Stimulated activated CD8-positive, alpha-beta memory T cell treated with anti-CD3 and anti-CD28 coated beads, Interleukin-12 subunit alpha, Interleukin-12 subunit beta, amount 100 ng/mL, for 1 hour (primary cell): ENCODE data around the gene APOL6.
A peak's percentile ranks its signal among the peaks of the same experiment; 100 is the strongest.
"Not testable (repeated sequence)": the region's sequence is repeated elsewhere in the genome, so short reads cannot be mapped to it uniquely, and the experiment has no call there.

ENCODE experiments used
- DNase-seq: peaks from one replicate; pipeline ENCODE4 v3.0.0-alpha.2; 2020; ENCODE audit warnings: low read depth

The APOL6 gene

DNA sequence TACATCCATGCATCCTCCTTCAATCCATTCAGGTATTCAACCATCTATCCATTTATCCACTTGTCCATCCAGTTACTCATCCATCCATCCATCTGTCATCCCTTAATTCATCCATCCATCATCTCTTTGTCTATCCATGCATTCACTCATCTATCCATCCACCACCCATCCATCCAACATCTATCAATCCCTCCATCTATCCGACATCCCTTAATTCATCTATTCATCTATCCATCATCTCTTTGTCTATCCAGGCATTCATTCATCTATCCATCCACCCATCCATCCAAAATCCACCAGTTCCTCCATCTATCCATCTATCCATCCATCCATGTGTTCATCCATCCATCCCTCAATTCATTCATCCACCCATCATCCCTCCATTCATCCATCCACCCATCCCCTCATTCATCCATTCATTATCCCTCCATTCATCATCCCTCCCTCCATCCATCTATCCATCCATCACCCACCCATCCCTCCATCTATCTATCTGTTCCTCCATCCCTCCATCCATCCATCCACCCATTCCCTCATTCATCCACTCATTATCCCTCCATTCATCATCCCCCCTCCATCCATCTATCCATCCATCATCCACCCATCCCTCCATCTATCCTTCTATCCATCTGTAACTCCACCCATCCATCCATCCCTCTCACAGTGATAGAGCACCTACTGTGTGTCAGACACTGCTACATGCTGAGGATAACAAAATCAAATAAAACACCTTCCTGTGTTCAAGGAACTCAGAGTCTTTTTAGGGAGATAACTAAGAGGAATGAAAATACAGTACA lies 29.6 kb upstream of the APOL6 start:
- no peak for DNase-seq

DNA sequence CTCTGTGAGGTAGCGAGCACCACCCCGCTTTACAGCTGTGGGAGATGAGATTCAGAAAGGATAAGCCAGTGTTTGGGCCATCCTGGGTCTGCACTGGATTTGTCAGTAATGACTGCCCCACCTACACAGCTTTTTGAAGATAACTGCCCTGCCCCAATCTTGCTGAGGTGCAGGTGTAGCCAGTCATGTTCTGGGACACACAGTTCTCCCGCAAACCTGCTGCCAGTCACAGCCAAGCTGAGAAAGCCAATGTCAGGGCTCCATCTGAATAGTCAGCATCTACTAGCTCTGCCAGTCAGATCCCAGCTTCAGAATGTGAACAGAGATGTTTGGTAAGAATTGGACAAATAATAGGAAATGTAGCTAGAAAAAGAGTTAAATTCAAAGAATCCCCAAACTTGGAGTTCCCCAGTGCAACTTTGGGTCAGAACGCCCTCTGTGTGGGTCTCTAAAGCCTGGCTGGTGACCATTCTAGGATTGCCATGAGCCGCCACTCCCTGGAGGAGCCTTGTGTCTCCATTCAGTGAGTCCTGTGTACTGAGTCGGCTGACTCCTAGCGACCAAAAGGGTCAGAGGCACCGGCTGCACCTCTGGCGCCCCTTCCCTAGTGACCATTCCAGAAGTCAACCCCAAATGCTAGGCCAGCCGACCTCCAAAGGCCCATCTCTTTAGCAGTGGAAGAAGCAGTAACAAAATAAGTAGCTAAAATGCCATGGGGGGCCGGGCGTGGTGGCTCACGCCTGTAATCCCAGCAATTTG lies 28.7 kb upstream of the APOL6 start:
- no peak for DNase-seq

DNA sequence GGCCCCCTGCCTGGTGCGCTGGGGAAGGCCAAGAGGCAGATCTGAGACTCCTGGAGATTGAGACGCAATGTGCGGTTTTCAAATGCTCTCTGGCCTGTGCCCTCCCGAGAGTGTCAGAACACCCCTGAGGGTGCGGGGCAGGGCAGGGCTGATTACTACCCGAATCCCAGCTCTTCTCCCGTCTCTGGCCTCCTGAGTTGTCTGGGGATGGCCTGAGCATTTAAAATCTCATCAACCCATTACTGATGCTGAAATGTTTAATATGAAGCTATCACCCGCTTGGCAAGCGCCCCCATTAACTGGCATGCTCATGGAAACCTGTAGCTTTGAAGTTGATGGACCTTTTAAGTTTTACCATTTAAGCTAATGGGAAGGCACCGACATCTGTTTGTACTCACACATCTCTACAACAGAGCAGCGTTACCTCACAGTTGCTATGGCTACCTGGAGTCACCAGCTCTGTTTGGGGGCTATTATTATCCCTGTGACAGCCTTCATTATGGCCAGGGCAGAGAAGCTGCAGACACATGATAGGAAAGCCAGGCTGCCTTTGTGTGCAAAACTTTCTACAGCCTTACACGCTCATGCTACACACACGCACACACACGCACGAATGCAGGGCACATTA lies 27.5 kb upstream of the APOL6 start:
- DNase-seq: no peak

GRCh38 chr22:35621451-35621850 lies 26.8 kb upstream of the APOL6 start:
- no peak for DNase-seq

DNA sequence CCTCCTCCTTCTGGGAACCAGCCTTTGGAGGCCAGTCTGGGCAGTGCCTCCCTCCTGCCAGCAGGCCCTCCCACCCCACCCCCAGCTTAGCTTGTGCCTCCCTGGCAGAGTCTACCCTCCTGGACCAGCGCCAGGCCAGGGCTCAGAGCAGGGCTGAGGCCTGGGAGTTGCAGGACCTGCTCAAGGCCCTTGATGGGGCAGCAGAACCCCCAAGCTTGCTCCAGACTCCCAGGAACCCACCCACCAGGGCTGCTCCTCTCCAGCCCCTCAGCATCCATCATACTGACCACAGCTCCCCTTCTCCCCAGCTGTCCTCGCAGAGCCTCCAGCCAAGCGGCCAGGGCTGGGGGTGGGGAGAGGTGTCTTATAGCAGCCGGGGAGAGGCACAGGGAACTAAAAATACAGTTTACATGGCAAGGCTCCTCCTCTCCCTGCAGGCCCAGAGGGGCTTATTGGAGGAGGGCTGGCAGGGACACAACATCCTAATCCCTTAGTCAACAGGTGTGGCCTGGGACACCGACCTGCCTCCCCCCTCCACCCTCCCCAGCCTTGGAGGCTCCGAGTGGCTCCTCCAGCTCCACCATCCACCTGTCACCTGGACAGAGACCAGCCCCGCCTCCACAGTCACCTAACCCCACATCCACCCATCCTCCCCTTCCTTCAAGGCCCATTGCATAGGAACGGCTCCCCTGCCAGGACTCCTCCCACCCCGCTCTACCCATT lies 25.9 kb upstream of the APOL6 start:
- no peak for DNase-seq

- DNase-seq: not testable (repeated sequence)
Measured at GRCh38 chr22:35623885-35624284, 24.4 kb upstream of the APOL6 start.

- DNase-seq: no peak
Measured at GRCh38 chr22:35624547-35624946, 23.7 kb upstream of the APOL6 start.

DNA sequence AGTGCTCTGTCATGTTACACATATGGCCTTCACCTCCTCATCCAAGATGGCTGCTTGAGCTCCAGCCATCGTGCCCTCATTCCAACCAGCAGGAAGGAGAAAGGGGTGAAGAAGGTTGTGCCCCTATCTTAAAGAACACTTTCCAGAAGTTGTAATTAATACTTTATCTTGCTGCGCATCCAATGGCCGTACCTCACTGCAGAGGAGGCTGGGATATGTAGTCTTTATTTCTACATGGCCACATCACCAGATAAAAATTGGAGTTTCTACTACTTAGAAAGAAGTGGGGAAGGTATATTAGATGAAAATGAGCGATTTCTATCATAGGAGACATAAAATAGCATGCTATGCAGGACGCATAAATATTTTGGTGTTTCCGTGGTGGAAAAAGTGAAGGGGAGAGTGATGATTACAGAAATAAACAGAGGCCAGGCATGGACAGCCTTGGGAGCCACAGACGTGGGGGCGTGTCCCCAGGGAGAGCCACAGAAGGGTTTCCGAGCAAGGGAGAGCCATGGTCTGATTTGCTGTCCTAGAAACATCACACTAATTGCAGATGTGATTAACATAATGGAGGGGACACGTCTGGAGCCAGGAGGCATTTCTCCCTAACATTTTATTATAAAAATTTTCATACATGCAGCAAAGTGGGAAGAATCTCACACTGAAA lies 22.3 kb upstream of the APOL6 start:
- no peak for DNase-seq

- DNase-seq: peak; percentile 18
Measured at GRCh38 chr22:35627267-35628041, 20.8 kb upstream of the APOL6 start.

GRCh38 chr22:35628732-35629131 lies 19.5 kb upstream of the APOL6 start:
- DNase-seq: no peak

DNA sequence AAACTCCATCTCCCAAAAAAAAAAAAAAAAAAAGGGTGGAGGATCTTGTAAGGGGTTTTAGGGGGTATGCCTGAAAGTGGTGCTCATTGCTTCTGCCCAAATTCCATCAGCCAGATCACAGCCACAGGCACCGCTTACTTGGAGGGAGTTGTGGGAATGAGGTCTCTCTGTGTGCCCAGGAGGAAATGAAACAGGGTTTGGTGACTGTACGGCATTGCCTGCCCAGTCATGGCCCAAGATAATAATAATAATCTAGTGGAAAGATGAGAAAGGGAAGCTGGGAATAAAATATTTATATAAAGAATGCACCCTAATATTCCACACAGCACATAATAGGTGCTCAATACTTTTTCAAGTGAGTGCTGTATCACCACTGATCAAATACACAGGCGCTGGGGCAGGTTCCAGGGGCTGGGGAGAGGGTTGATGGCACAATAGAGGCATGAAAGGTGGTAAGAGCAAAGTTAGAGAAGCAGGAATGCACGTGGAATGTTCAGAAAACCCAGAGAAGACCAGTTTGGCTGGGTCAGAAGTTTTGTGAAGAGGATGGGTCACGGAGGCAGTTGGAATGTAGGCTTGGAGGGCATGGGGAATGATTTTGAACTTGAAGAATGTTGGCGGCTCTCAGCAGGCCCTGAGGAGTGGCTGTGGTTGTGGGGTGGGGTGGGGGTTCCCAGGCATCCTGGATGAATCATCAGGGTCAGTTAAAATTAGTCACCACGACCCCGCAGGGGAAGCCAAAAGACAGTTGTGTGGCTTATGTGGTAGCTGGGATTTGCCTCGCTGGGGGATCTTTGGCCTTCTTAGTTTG lies 18.6 kb upstream of the APOL6 start:
- peak; percentile 24 for DNase-seq

DNA sequence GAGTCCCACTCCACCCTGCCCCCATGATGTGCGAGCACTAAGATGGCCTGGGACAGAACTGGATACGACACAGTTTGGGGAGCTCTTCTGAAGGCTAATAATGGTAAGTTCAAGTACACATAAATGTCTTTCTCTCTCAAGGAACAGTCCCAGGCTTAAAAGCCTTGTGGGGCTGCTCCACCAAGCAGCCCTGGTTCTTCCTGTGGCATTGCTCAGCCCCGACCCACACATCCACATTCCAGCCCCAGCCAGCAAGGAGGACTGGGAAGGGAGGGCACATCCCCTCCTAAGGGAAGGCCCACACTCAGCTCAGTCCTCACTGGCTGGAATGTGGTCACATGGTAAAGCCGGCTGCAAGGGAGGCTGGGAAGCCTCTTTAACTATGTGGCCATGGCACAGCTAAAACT lies 17.9 kb upstream of the APOL6 start:
- no peak for DNase-seq

DNA sequence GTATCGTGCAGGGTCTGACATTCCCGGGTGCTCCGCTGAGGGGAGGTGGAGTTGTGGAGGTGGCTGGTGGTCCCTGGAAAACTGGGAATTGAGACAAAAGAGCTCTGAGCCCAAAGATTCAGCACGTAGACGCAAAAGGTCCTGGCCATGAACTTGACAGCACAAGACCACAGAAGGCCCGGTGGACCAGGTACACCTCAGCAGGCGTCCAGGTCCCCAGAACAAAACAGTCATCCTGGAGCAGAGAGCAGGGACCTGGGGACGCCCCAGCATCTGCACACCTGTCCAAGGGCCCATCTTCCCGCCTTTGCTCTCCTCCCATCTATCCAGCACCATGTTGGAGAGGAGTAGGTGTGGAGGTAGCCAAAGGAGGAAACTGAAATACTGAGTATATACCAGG lies 17.4 kb upstream of the APOL6 start:
- DNase-seq: no peak

GRCh38 chr22:35631597-35631996 lies 16.6 kb upstream of the APOL6 start:
- DNase-seq: no peak

DNA sequence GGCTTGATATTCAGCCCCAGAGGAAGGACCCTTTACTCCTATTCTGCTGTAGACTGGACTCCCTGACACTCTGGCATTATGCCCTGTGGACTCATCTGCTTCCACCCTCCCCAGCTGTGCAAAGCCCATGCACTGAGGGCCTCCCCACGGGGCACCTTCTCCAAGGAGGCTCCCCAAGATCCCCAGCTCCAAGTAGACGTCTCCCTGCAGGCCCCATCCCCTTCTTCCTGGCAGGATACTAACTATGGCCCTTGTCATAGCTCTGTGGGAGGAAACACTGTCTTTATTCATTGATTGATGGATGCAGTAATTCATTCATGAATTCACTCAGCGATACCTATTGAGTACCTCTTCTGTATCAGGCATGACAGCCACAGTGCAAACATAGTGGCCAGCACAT lies 15.3 kb upstream of the APOL6 start:
- no peak for DNase-seq

DNA sequence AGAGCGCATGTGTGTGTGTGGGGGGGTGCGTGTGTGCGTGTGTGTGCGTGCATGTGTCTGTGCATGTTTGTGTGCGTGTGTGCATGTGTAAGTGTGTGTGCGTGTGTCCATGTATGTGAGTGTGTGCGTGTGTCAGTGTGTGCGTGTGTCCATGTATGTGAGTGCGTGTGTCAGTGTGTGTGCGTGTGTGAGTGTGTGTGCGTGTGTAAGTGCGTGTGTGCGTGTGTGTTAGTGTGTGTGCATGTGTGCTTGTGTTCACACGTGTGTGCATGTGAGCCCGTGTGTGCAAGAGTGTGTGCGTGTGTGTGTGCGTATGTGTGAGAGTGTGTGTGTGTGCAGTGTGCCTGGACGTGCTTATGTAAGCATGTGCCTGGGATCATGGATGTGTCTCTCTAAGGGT lies 14.7 kb upstream of the APOL6 start:
- DNase-seq: no peak

DNA sequence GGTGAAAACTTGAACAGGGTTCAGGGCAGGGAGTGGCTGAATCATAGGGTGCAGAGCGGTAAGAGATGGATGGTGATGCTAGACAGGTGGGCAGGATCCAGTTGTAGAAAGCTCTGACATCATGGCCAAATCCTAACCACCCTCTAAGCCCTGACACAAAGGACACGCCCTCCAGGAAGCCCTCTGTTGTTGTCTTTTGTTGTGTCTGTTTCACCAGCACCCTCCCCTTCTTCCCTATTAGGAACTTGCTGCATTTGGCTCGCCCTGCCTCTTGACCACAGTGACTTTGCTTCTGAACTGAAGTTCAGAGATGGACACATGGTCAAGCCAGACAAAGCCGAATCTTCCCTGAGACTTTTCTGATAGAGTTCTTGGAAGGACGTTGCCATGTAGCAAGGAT lies 14.2 kb upstream of the APOL6 start:
- DNase-seq: no peak

- DNase-seq: no peak
Measured at GRCh38 chr22:35634943-35635540, 13.2 kb upstream of the APOL6 start.

DNA sequence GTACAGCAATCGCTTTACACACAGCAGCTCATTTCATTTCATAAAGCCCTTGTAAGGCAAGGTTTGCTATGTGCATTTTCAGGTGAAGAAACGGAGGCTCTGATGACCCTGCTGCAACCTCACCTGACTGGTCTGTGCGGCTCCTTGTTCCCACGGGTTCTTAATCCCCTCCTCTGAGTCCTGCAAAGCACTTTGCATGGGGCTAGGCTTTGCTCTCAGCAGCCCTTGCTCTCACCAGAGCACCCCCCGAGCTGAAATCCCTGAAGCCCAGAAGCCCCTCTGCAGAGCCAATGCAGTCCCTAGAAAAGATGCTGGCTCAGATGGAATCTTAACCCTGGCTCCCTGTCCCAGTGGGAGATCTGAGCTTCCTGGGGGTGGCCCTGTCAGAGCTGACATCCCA lies 11.0 kb upstream of the APOL6 start:
- DNase-seq: no peak

DNA sequence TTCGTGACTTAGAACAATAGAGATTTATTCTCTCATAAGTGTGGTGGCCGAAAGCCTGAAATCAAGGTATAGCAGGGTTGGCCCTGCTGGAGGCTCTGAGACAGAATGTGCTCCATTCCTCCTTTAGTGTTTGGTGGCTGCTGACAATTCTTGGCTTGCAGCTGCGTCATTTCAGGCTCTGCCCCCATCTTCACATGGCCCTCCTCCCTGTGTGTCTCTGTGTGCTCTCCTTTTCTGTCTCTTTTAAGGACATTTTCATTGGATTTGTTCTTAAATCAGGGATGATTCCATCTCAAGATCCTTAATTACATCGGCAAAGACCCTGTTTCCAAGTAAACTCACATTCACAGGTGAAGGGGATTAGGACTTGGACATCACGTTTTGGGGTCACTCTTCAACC lies 10.2 kb upstream of the APOL6 start:
- no peak for DNase-seq
